ENCODE data around the gene SIX5.
"Not testable (repeated sequence)": the region's sequence is repeated elsewhere in the genome, so short reads cannot be mapped to it uniquely, and the experiment has no call there.

Gene SIX5
- 0.67 to 0.94 reads per million in 2 donors for total RNA-seq

DNA sequence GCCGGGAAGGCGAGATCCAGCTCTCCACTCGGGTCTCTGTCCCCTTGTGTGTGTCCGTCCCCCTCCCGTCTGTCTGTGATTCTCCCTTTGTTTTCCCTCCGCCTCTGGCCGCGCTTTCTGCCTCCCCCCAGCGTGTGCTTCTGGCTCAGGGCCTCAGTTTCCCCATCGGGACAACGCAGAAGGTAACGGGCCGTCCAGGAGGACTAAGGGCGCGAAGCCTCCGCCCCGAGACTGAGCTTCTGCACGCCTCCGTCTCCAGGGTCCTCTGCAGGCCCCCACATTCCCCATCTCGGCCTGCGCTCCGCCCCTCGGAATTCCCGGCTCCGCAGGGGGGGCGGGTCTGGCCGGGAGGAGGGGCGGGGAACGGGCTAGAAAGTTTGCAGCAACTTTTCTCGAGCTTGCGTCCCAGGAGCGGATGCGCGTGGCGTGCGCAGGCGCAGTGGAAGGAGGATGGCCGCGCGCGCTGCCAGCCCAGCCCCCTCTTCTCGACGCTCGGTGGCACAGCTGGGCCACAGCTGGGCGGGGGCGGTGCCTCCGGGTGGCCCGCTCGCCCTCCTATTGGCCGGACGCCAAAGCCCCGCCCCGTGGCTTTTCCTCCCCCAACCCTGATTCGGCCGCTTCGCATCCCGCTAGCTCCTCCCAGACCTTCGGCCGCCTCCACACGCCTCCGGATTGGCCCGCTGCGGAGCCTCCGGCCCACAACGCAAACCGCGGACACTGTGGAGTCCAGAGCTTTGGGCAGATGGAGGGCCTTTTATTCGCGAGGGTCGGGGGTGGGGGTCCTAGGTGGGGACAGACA lies at the start of gene SIX5:
TSS of gene SIX5 (minus strand) at position 269 of the 799 bp plus-strand sequence. CDS start 408 bp downstream, outside the sequence.
- DNase-seq = peak; percentile 88 to 98 (median 92)

DNA sequence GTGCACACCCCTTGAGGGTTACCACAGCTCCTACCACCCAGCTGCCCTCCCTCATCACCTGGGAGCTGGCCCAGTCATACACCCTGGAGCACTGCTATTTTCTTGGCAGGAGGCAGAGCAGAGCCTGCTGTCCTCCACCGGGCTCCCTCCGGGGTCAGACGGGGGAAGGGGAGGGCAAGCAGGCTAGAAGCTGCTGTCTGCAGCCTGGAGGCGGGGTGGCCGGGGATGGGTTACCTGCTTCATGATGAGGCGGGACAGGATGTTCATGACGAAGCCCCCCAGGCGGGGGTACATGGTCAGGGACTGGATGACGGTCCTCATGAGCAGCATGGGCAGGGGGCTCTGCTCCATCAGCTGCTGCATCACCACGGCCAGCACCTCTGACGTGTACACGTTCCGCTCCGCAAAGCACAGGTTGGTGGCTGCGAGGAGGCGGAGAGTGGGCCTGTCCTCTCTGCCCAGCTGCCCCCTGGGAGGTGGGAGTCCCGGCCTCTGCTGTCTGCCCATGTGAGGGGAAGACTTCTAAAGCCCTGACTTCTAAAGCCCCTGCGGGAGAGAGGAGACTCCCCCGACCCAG lies 48.8 kb upstream of the SIX5 start:
- no peak for DNase-seq

DNA sequence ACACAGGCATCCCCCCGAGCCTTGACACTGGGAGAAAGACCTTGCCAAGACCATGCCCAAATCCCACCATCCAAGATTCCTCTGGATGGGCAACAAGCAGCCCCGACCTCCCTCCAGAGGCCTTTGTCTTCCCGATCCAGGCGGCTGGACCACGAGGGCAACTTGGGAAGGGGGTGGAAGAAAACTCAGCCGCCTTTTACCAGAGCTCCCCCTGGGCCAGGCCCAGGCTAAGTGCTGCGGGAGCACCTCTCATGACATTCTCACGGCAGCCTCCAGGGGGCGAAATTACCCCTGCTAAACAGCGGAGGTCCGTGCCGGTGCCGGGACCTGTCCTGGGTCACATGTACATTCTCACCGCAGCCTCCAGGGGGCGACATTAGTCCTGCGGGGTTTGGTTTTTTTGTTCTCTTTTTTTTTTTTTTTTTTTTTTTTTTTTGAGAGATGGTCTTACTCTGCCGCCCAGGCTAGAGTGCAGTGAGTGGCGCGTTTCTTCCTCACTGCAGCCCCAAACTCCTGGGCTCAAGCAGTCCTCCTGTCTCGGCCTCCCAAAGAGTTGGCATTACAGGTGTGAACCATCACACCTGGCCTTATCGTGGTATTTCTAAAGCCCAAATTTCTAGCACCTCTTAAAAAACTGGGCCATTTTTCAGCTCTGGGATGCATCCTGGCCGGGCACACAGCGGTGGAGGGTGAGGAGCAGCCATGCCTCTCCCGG lies 48.1 kb upstream of the SIX5 start:
- peak; percentile 88 to 97 (median 92) for DNase-seq

GRCh38 chr19:45816236-45817009 lies 47.4 kb upstream of the SIX5 start:
- no peak for DNase-seq

DNA sequence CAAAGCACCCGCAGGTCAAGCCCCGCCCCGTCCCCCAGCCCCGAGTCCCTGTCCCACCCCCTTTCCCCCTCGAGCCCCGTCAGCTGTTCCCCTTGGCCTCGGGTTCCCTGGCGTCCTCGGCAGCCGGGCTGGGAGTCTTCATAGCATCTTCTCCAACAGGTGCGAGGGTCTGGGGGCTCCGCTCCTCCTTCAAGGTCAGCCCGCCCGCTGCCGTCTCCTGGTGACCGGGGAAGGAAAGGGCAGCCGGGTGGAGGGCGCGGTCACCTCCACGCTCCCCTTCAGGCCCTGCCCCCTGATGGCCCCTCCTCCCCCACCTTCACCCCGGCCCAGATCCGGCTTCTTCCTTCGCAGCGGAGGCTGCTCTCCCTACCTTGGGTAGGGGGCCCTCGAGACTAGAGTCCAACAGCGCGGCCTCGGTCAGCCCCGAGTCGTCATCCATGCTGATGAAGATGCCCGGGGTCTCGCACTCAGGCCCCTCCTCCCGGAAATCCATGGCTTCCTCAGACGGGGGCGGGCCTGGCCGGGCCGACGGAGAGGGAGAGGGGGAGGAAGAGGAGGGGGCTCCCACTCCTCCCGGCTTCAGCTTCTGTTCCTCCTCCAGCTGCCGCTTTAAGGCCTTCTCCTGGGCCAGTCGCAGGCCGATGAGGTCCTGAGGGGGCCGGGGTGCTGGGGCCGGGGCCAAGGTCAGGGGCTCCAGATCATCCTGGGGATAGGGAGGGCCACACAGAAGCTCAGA lies 46.6 kb upstream of the SIX5 start:
- DNase-seq = no peak

DNA sequence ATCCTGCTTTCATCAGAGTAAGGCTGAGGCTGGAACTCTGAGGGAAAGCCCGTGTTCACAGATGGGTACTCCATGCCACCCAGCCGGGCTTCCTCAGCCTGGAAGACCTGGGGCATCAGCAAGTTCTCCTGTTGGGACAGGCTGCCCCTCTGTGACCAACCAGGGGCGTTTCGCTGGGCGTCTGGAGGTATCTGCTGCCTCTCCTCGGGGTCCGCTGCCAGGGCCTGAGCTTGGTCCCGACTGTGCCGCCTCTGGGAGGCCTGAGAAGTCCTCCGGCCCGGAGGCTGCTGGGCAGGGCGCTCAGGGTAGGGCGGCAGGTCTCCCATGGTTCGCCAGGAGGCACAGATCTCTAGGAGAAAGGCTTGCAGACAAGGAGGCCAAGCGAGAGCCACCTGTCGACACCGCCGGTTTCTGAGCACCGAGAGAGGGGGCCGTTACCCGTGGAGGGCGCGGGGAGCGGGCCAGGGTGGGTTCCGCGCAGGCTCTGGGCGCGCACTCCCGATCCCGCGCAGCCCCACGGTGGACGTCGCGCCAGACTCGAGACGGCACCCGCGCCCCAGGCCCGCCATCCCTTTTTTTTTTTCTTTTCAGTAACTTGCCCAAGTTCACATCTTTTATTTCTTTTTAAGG lies 45.9 kb upstream of the SIX5 start, which contains the start of gene RSPH6A:
TSS of gene RSPH6A (minus strand) at position 458 of the 630 bp plus-strand sequence. CDS start at position 326, 132 bp downstream.
- no peak for DNase-seq

- DNase-seq = no peak
Measured at GRCh38 chr19:45814166-45814780, 45.2 kb upstream of the SIX5 start.

- no peak for DNase-seq
Measured at GRCh38 chr19:45812297-45812696, 43.2 kb upstream of the SIX5 start.

DNA sequence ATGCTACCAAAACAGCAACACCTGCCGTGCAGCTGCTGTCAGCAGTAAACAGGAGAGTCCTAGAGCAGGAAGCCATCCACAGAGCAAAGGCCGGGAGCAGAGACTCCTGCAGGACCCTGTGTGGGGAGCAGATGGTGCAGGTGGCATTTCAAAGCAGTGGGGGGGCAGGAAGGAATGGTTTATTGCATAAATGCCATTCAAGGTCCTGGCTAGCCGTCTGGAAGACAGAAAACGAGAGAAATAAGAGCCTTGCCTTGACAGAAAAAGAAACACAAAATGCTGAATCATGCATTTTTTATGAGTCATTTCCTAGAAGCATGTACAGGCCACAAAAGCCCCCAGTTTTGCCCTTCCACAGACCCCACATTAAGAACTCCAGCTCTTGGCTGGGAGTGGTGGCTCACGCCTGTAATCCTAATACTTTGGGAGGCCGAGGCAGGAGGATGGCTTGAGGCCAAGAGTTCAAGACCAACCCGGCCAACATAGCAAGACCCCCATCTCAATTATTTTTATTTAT lies 40.6 kb upstream of the SIX5 start:
- peak in 1 of 5 experiments; percentile 25 for DNase-seq

DNA sequence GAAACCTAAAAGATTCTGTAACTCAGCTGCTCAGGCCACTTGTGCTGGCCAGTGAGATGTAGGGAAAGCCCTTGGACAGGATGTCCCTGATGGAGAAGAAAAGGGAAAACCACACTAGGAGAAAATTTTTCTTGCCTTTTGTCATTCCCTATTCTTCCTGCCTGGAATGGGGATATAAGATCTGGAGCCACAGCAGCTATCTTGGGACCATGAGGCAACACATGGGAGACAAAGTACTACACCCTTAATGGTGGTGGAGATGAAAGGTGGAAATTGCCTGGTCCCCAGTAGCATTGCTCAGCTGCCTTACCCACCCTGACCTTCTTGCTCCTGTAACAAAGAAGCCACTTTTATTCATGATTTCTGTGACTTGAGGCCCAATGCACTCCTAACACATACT lies 36.7 kb upstream of the SIX5 start:
- no peak for DNase-seq

GRCh38 chr19:45804959-45805230 lies 35.8 kb upstream of the SIX5 start:
- DNase-seq = no peak

- no peak for DNase-seq
Measured at GRCh38 chr19:45804140-45804958, 35.3 kb upstream of the SIX5 start.

DNA sequence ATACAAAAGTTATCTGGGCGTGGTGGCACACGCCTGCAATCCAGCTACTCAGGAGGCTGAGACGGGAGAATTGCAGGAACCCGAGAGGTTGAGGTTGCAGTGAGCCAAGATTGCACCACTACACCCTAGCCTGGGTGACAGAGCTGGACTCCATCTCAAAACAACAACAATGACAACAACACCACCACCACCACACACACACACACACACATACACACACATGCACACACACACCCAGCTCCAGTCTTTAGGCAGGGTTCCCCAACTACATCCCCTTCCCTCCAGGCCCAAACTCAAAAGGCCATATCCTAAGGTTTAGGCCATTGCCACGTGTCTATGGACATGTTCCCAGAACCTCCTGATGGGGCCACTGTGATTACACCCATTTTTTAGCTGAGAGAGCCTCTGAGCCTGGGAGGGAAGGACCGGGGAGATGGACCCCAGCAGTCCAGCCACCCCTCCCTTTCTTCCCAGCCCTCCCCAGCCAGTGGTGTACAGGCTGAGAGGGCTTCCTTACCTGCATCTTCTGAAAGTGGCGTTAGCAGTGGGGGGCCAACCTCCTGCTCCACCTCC lies 32.6 kb upstream of the SIX5 start:
- no peak for DNase-seq

DNA sequence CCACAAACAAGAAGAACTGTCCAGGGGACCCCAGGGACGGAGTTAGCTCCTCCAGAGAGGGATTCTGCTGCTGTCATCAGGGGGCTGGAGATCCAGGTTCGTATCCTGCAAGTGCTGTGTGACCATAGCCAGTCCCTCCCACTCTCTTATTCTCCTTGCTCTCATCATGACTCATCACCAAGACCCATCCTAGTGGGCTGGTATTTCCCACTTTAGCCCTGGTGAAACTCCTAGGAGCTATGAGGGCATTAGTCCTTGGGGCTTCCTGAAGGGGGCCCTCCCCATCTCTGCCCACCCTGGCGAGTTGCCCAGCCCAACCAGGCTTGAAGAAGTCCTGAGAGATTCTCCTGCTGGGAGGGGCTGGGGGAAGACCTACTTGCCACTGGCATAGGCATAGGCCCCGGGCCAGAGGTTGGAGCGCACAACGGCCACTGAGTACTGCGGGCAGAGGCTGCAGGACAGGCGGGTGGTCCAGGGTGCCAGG lies 31.1 kb upstream of the SIX5 start:
- DNase-seq = no peak

GRCh38 chr19:45799541-45799940 lies 30.5 kb upstream of the SIX5 start:
- DNase-seq = not testable (repeated sequence)

DNA sequence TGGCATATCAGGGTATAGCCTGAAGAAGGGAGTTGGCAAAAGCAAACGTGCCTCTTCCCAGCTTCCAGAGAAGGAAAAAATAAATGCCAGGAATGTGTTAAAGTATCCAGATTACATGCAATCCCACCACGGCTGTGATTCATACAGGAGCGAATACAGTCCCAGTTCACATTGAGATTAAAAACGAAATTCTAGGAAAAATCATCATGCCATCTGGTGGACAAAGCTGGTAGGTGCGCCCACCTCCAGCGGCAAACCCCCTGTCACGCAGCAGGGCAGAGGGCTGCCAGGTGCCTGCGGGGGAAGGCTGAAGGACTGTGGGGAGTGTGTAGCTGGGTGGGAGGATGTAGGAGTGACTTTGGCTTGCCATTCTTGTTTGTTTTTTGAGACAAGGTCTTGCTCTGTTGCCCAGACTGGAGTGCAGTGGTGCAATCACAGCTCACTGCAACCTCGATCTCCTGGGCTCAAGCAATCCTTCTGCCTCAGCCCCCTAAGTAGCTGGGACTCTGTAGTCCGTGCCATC lies 30.0 kb upstream of the SIX5 start:
- peak; percentile 26 to 54 (median 48) for DNase-seq

DNA sequence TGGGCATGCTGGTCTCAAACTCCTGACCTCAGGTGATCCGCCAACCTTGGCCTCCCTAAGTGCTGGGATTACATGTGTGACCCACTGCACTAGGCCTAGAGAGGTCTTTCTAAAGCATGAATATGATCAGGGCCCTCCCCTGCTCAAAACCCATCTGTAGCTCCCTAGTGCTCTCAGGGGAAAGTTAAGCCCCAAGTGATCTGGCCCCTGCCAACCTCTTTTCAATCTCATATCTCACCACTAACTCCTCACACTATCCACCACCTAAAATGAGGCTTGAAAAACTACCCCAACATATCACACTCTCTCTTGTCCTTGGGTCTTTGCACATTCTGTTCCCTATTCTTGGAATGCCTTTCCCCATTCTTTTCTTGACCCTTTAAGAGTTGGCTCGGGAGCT lies 25.6 kb upstream of the SIX5 start:
- no peak for DNase-seq

GRCh38 chr19:45793876-45794275 lies 24.8 kb upstream of the SIX5 start:
- DNase-seq = no peak

GRCh38 chr19:45793178-45793564 lies 24.1 kb upstream of the SIX5 start:
- DNase-seq = no peak

Measured in T-helper 2 cell (primary cell).